Cortex of kidney (tissue), 1 donor: ENCODE measurements around the gene CGB7.

Experiments used
- DNase-seq: peaks from one replicate; lab custom pipeline; 2025; lab: John Stamatoyannopoulos, UW

CGB7 gene

GRCh38 chr19:49016067-49016839, 41.3 kb downstream of the CGB7 start:
- DNase-seq = no peak

- no peak for DNase-seq
These were observed 42.7 kb downstream of the CGB7 start for GRCh38 chr19:49014870-49015255.

GRCh38 chr19:49014123-49014869, 43.3 kb downstream of the CGB7 start:
- DNase-seq = no peak

GRCh38 chr19:49011194-49011593, 46.4 kb downstream of the CGB7 start:
- no peak for DNase-seq

GRCh38 chr19:49010453-49010852, 47.1 kb downstream of the CGB7 start:
- no peak for DNase-seq

- DNase-seq = no peak
These were observed 47.7 kb downstream of the CGB7 start for GRCh38 chr19:49009828-49010227.

GRCh38 chr19:49006905-49007304, 50.6 kb downstream of the CGB7 start:
- DNase-seq = no peak

- no peak for DNase-seq
These were observed 52.5 kb downstream of the CGB7 start for GRCh38 chr19:49004964-49005614.
